ENCODE measurements around the gene UCKL1.

Gene UCKL1

GRCh38 chr20:63891061-63892002, 64.9 kb downstream of the UCKL1 start:
- Histone ChIP-seq H3K9me3 (ENCODE audit: control insufficient read depth in 5 of 5, low read length in 5 of 5) (no peaks in the 10 kb centered on the region), H3K4me1 (ENCODE audit: control insufficient read depth in 5 of 5, insufficient read depth in 5 of 5, low read length in 5 of 5) (peaks cover 5 to 32% (median 30%) of the 10 kb centered on the region in 5 donors), H3K9ac (ENCODE audit: low read length in 5 of 5) (peak overlapping the region in 1 of 5 donors; percentile 47), H3K36me3 (ENCODE audit: control insufficient read depth in 5 of 5, insufficient read depth in 5 of 5, low read length in 5 of 5) (peaks cover 0 to 56% (median 45%) of the 10 kb centered on the region in 5 donors), H3K27ac (ENCODE audit: low read depth, low read length) (no peak overlapping the region), H3K27me3 (ENCODE audit: control insufficient read depth in 5 of 5, insufficient read depth in 4 of 5, low read length in 5 of 5) (no peaks in the 10 kb centered on the region), H3K4me3 (ENCODE audit: low read depth in 1 of 5, low read length in 5 of 5) (no peak overlapping the region)

GRCh38 chr20:63890616-63891015, 65.6 kb downstream of the UCKL1 start:
- Histone ChIP-seq H3K9me3 (ENCODE audit: control insufficient read depth in 5 of 5, low read length in 5 of 5) (no peaks in the 10 kb centered on the region), H3K36me3 (ENCODE audit: control insufficient read depth in 5 of 5, insufficient read depth in 5 of 5, low read length in 5 of 5) (peaks cover 0 to 62% (median 51%) of the 10 kb centered on the region in 5 donors), H3K27me3 (ENCODE audit: control insufficient read depth in 5 of 5, insufficient read depth in 4 of 5, low read length in 5 of 5) (no peaks in the 10 kb centered on the region), H3K4me3 (ENCODE audit: low read depth in 1 of 5, low read length in 5 of 5) (no peak overlapping the region), H3K4me1 (ENCODE audit: control insufficient read depth in 5 of 5, insufficient read depth in 5 of 5, low read length in 5 of 5) (peaks cover under 1 to 25% (median 23%) of the 10 kb centered on the region in 5 donors), H3K27ac (ENCODE audit: low read depth, low read length) (no peak overlapping the region), H3K9ac (ENCODE audit: low read length in 5 of 5) (peak overlapping the region in 1 of 5 donors; percentile 47)

- H3K36me3 ChIP-seq (ENCODE audit: control insufficient read depth in 5 of 5, insufficient read depth in 5 of 5, low read length in 5 of 5), result peaks cover 0 to 67% (median 56%) of the 10 kb centered on the region in 5 donors
- no peaks in the 10 kb centered on the region for H3K27me3 ChIP-seq (ENCODE audit: control insufficient read depth in 5 of 5, insufficient read depth in 4 of 5, low read length in 5 of 5)
- no peaks in the 10 kb centered on the region for H3K9me3 ChIP-seq (ENCODE audit: control insufficient read depth in 5 of 5, low read length in 5 of 5)
- peaks cover 0 to 25% (median 22%) of the 10 kb centered on the region in 5 donors for H3K4me1 ChIP-seq (ENCODE audit: control insufficient read depth in 5 of 5, insufficient read depth in 5 of 5, low read length in 5 of 5)
- peak overlapping the region; percentile 60 for H3K27ac ChIP-seq (ENCODE audit: low read depth, low read length)
- no peak overlapping the region for H3K4me3 ChIP-seq (ENCODE audit: low read depth in 1 of 5, low read length in 5 of 5)
- H3K9ac ChIP-seq (ENCODE audit: low read length in 5 of 5), result no peak overlapping the region
Measured at GRCh38 chr20:63890201-63890576, 66.0 kb downstream of the UCKL1 start.

All from subcutaneous abdominal adipose tissue (tissue), 5 donors.